T-cell (primary cell): ENCODE measurements around the gene ERO1B. TPM values are rescaled to one million over a fixed set of nuclear protein-coding genes. Genes with fewer than 3 reads are reported as not detected.

Experiments
- ATAC-seq, 4 experiments: fragments of 200-7000 bp in 3 of 4; fragments of 150-1000 bp in 1 of 4; cut with Tn5 transposase; replicated peaks in 1 of 4; 1 replicate in 3 of 4; 2 replicates in 1 of 4; pipeline ENCODE4 v1.10.0; 2021; ENCODE audit warnings: moderate library complexity in 3 of 4, mild to moderate bottlenecking in 2 of 4, moderate number of reproducible peaks in 1 of 4
- CTCF ChIA-PET, 2 donors: fragments of 300-600 bp; sonication (Branson Sonifier 250); formaldehyde crosslinking; loops; one replicate each; lab custom pipeline; 2022; ENCODE audit warnings: antibody characterized with exemption in 2 of 2; lab: Charles Lee
- POLR2A ChIA-PET, 2 donors: fragments of 300-600 bp; sonication (Branson Sonifier 250); formaldehyde crosslinking; loops; one replicate each; lab custom pipeline; 2022; ENCODE audit warnings: antibody characterized with exemption in 2 of 2; lab: Charles Lee
- DNase-seq, 35 experiments: peaks; one replicate each; pipeline versions ENCODE4 v3.0.0 to v3.0.0-alpha.2; 2013 to 2023
- H3K27ac ChIP-seq: one replicate; pipeline ENCODE4 v1.5.1; 2013; ENCODE audit warnings: low read length
- H3K27me3 ChIP-seq, 2 experiments: replicated peaks in 1 of 2; 1 replicate in 1 of 2; 2 replicates in 1 of 2; pipeline versions ENCODE4 v1.6.1 to v1.7.0; 2013; ENCODE audit warnings: low read length in 1 of 2, mixed read lengths in 1 of 2; ENCODE audit not compliant: control insufficient read depth in 2 of 2, insufficient read depth in 2 of 2; ENCODE audit errors: extremely low read depth in 1 of 2
- H3K36me3 ChIP-seq, 2 donors: 1 replicate in 1 of 2; 2 replicates in 1 of 2; pipeline versions ENCODE4 v1.6.1 to v1.7.0; 2013; ENCODE audit warnings: low read length in 1 of 2; ENCODE audit not compliant: control insufficient read depth in 2 of 2, insufficient read depth in 1 of 2; ENCODE audit errors: extremely low read depth in 1 of 2
- H3K4me1 ChIP-seq, 2 experiments: 1 replicate in 1 of 2; 2 replicates in 1 of 2; pipeline versions ENCODE4 v1.6.1 to v1.7.0; 2013; ENCODE audit warnings: low read length in 2 of 2, mixed read lengths in 1 of 2; ENCODE audit not compliant: insufficient read depth in 2 of 2, control insufficient read depth in 1 of 2; ENCODE audit errors: extremely low read depth in 1 of 2
- H3K4me3 ChIP-seq, 2 donors: 1 replicate in 1 of 2; 2 replicates in 1 of 2; pipeline versions ENCODE4 v1.5.1 to v1.7.0; 2013; ENCODE audit warnings: mild to moderate bottlenecking in 2 of 2, low read length in 1 of 2, moderate library complexity in 1 of 2; ENCODE audit not compliant: control insufficient read depth in 1 of 2; ENCODE audit errors: extremely low read depth in 1 of 2
- H3K9me3 ChIP-seq: 2 replicates; pipeline ENCODE4 v1.7.0; 2013
- H3K27ac Mint-ChIP-seq, 2 donors: one replicate each; pipeline ENCODE4 v1.8.0; 2020 to 2021; ENCODE audit warnings: mild to moderate bottlenecking in 2 of 2, mixed read lengths in 2 of 2
- H3K27me3 Mint-ChIP-seq, 2 donors: one replicate each; pipeline ENCODE4 v1.8.0; 2021 to 2022; ENCODE audit warnings: mixed read lengths in 2 of 2
- H3K36me3 Mint-ChIP-seq: one replicate; pipeline ENCODE4 v1.8.0; 2021; ENCODE audit warnings: mixed read lengths
- H3K4me1 Mint-ChIP-seq, 3 donors: one replicate each; pipeline ENCODE4 v1.8.0; 2020 to 2022; ENCODE audit warnings: mixed read lengths in 3 of 3, mild to moderate bottlenecking in 1 of 3
- H3K4me3 Mint-ChIP-seq, 3 donors: one replicate each; pipeline ENCODE4 v1.8.0; 2020 to 2022; ENCODE audit warnings: mild to moderate bottlenecking in 3 of 3, mixed read lengths in 3 of 3, moderate library complexity in 3 of 3
- H3K9me3 Mint-ChIP-seq, 3 donors: one replicate each; pipeline ENCODE4 v1.8.0; 2020 to 2022; ENCODE audit warnings: mixed read lengths in 3 of 3
- WGBS: methylation state at CpG from one replicate; pipeline ENCODE4 v1.1.5; 2013; ENCODE audit warnings: missing lambda C conversion rate; ENCODE audit not compliant: insufficient coverage; 5-methylcytosine and 5-hydroxymethylcytosine counted together
- total RNA-seq, 35 experiments: library from RNA in 6 of 35; stranded (reverse) in 6 of 35; fragments of 120-200 nt in 1 of 35; gene quantifications; one replicate each; pipeline versions ENCODE4 v1.2.1 to v1.2.4 and lab custom pipeline; 2013 to 2026

ERO1B gene
- total RNA-seq, 5 donors from 2014 or later (not counting 1 experiment from before 2014, with no cell fraction given): 11.3 to 15.4 (median 12.4) TPM

- H3K4me3 Mint-ChIP-seq: no peak overlapping the region
- ATAC-seq: no peak
- no peaks in the 10 kb centered on the region for H3K4me1 Mint-ChIP-seq
- ChIA-PET POLR2A (no interaction called here), CTCF (no interaction called here)
- Histone ChIP-seq H3K27me3 (no peaks in the 10 kb centered on the region), H3K9me3 (no peaks in the 10 kb centered on the region), H3K4me1 (no peaks in the 10 kb centered on the region), H3K27ac (no peak overlapping the region), H3K36me3 (no peaks in the 10 kb centered on the region), H3K4me3 (no peak overlapping the region)
- H3K36me3 Mint-ChIP-seq: no peaks in the 10 kb centered on the region
- no CpG with 5 or more reads among the region's 2 CpGs for WGBS
- no peak for DNase-seq
- H3K9me3 Mint-ChIP-seq: no peaks in the 10 kb centered on the region
- no peaks in the 10 kb centered on the region for H3K27me3 Mint-ChIP-seq
- H3K27ac Mint-ChIP-seq: no peak overlapping the region
These were observed 21.2 kb upstream of the ERO1B start for GRCh38 chr1:236302941-236303340.

- Mint-ChIP-seq H3K27ac (no peak overlapping the region), H3K4me1 (no peaks in the 10 kb centered on the region), H3K9me3 (no peaks in the 10 kb centered on the region), H3K4me3 (no peak overlapping the region), H3K36me3 (no peaks in the 10 kb centered on the region), H3K27me3 (no peaks in the 10 kb centered on the region)
- ChIA-PET CTCF (interaction anchor here in 1 of 2 donors (0.6 kb wide), 2 partner anchors 22 to 196 kb away, joined by 3 to 5 read pairs; no protein-coding TSS in a partner anchor), POLR2A (no interaction called here)
- no peak overlapping the region for H3K27ac ChIP-seq
- H3K4me3 ChIP-seq: no peak overlapping the region
- H3K9me3 ChIP-seq: no peaks in the 10 kb centered on the region
- WGBS: no CpG with 5 or more reads among the region's 2 CpGs
- H3K36me3 ChIP-seq: no peaks in the 10 kb centered on the region
- no peaks in the 10 kb centered on the region for H3K4me1 ChIP-seq
- no peak for ATAC-seq
- H3K27me3 ChIP-seq: no peaks in the 10 kb centered on the region
- no peak for DNase-seq
These were observed 20.2 kb upstream of the ERO1B start for GRCh38 chr1:236301958-236302335.

- H3K4me1 Mint-ChIP-seq: no peaks in the 10 kb centered on the region
- 85% methylated on average over 8 of the region's 16 CpGs for WGBS
- H3K4me3 Mint-ChIP-seq: no peak overlapping the region
- DNase-seq: no peak
- no peaks in the 10 kb centered on the region for H3K9me3 Mint-ChIP-seq
- no peaks in the 10 kb centered on the region for H3K27me3 Mint-ChIP-seq
- no peaks in the 10 kb centered on the region for H3K36me3 ChIP-seq
- no peak for ATAC-seq
- no peaks in the 10 kb centered on the region for H3K36me3 Mint-ChIP-seq
- no peaks in the 10 kb centered on the region for H3K27me3 ChIP-seq
- H3K4me3 ChIP-seq: no peak overlapping the region
- H3K27ac ChIP-seq: no peak overlapping the region
- no peaks in the 10 kb centered on the region for H3K4me1 ChIP-seq
- CTCF ChIA-PET: no interaction called here
- no peaks in the 10 kb centered on the region for H3K9me3 ChIP-seq
- POLR2A ChIA-PET: no interaction called here
- H3K27ac Mint-ChIP-seq: no peak overlapping the region
These were observed 19.6 kb upstream of the ERO1B start for GRCh38 chr1:236301080-236301957.

GRCh38 chr1:236297161-236297560 is 15.4 kb upstream of the ERO1B start:
- no peaks in the 10 kb centered on the region for H3K4me1 ChIP-seq
- CTCF ChIA-PET: no interaction called here
- DNase-seq (no peak), ATAC-seq (no peak)
- H3K4me1 Mint-ChIP-seq: no peaks in the 10 kb centered on the region
- H3K4me3 ChIP-seq: no peak overlapping the region
- H3K36me3 ChIP-seq: no peaks in the 10 kb centered on the region
- POLR2A ChIA-PET: no interaction called here
- no peaks in the 10 kb centered on the region for H3K27me3 ChIP-seq
- no peaks in the 10 kb centered on the region for H3K27me3 Mint-ChIP-seq
- H3K27ac ChIP-seq: no peak overlapping the region
- no peak overlapping the region for H3K4me3 Mint-ChIP-seq
- no peaks in the 10 kb centered on the region for H3K9me3 Mint-ChIP-seq
- WGBS: no CpG with 5 or more reads among the region's 8 CpGs
- no peak overlapping the region for H3K27ac Mint-ChIP-seq
- no peaks in the 10 kb centered on the region for H3K9me3 ChIP-seq
- no peaks in the 10 kb centered on the region for H3K36me3 Mint-ChIP-seq

- Mint-ChIP-seq H3K9me3 (no peaks in the 10 kb centered on the region), H3K27ac (no peak overlapping the region), H3K4me1 (no peaks in the 10 kb centered on the region), H3K27me3 (no peaks in the 10 kb centered on the region), H3K36me3 (no peaks in the 10 kb centered on the region), H3K4me3 (no peak overlapping the region)
- no peak for ATAC-seq
- H3K9me3 ChIP-seq: no peaks in the 10 kb centered on the region
- H3K4me1 ChIP-seq: no peaks in the 10 kb centered on the region
- CTCF ChIA-PET: no interaction called here
- no peak for DNase-seq
- no peak overlapping the region for H3K27ac ChIP-seq
- H3K4me3 ChIP-seq: no peak overlapping the region
- POLR2A ChIA-PET: no interaction called here
- no peaks in the 10 kb centered on the region for H3K27me3 ChIP-seq
- no peaks in the 10 kb centered on the region for H3K36me3 ChIP-seq
- 100% methylated on average over 1 of the region's 3 CpGs for WGBS
These were observed 10.7 kb upstream of the ERO1B start for GRCh38 chr1:236292425-236292824.

GRCh38 chr1:236289492-236290131 is 7.9 kb upstream of the ERO1B start:
- H3K4me1 Mint-ChIP-seq: peaks cover 8 to 11% (median 8%) of the 10 kb centered on the region in 3 donors

More at GRCh38 chr1:236289492-236290131, 7.9 kb upstream of the ERO1B start:
- Mint-ChIP-seq H3K36me3 (no peaks in the 10 kb centered on the region), H3K9me3 (no peaks in the 10 kb centered on the region), H3K4me3 (no peak overlapping the region), H3K27me3 (no peaks in the 10 kb centered on the region), H3K27ac (no peak overlapping the region)
- ATAC-seq (no peak), DNase-seq (no peak)
- H3K4me3 ChIP-seq: no peak overlapping the region
- no peaks in the 10 kb centered on the region for H3K9me3 ChIP-seq
- ChIA-PET POLR2A (no interaction called here), CTCF (interaction anchor here in 1 of 2 donors (0.6 kb wide), 4 partner anchors 16 to 492 kb away, joined by 3 to 6 read pairs (median 4); no protein-coding TSS in a partner anchor)
- no peaks in the 10 kb centered on the region for H3K27me3 ChIP-seq
- peaks cover 3 to 4% of the 10 kb centered on the region in 2 experiments for H3K4me1 ChIP-seq
- 100% methylated on average over 1 of the region's 1 CpG for WGBS
- H3K36me3 ChIP-seq: no peaks in the 10 kb centered on the region
- H3K27ac ChIP-seq: no peak overlapping the region
